HepG2 (cell line): ENCODE results near the gene MYO16. TPM values are rescaled to one million over a fixed set of nuclear protein-coding genes. Genes with fewer than 3 reads are reported as not detected.

Experiments used
- ATAC-seq: fragments of 200-7000 bp; cut with Tn5 transposase; 3 replicates; pipeline ENCODE4 v1.9.1; 2020; ENCODE audit warnings: mild to moderate bottlenecking, moderate library complexity
- BruUV-seq: library from RNA; stranded (reverse); fragments of 400-500 nt; replicated peaks from 2 replicates; lab custom pipeline; 2021; lab: Mats Ljungman, UMichigan
- CTCF ChIA-PET: fragments of 300-600 bp; formaldehyde crosslinking; extraction: SDS; loops from one replicate; lab custom pipeline; 2021; ENCODE audit warnings: low total read pairs, inconsistent platforms, low intra/inter-chr PET ratio; lab: Yijun Ruan, JAX
- POLR2A ChIA-PET: fragments of 350-600 bp; sonication (Branson Sonifier 250); formaldehyde crosslinking; loops from one replicate; lab custom pipeline; 2020; ENCODE audit warnings: antibody characterized with exemption, inconsistent platforms; lab: Yijun Ruan, JAX
- DNase-seq: peaks from one replicate; pipeline ENCODE4 v3.0.0-alpha.2; 2015; ENCODE audit warnings: low spot score
- FAIRE-seq: peaks from 3 replicates; lab custom pipeline; 2011; peaks lifted over from hg19 to GRCh38; lab: Jason Lieb, UNC
- H2AFZ ChIP-seq: one replicate; pipeline ENCODE4 v1.6.1; 2011; ENCODE audit warnings: low read length, inconsistent platforms
- H3K27ac ChIP-seq: fragments of 300-600 bp; 3 replicates; pipeline ENCODE4 v1.8.0; 2011; ENCODE audit warnings: mixed run types, mild to moderate bottlenecking, mixed read lengths, low read length, inconsistent platforms; ENCODE audit not compliant: insufficient read depth; ENCODE audit errors: extremely low read length
- H3K27me3 ChIP-seq, 2 experiments: fragments of 200-600 bp in 1 of 2; 2 replicates in 1 of 2; 3 replicates in 1 of 2; pipeline versions ENCODE4 v1.6.0 to v1.8.0; 2011; ENCODE audit warnings: low read length in 2 of 2, mild to moderate bottlenecking in 2 of 2, moderate library complexity in 2 of 2, inconsistent platforms in 1 of 2; ENCODE audit not compliant: insufficient read depth in 2 of 2, control insufficient read depth in 1 of 2
- H3K36me3 ChIP-seq, 2 experiments: fragments of 200-600 bp in 1 of 2; replicated peaks in 1 of 2; 2 replicates in 1 of 2; 3 replicates in 1 of 2; pipeline versions ENCODE4 v1.5.1 to v1.8.0; 2011; ENCODE audit warnings: low read length in 2 of 2, inconsistent platforms in 1 of 2; ENCODE audit not compliant: insufficient read depth in 2 of 2, control insufficient read depth in 1 of 2
- H3K4me1 ChIP-seq: 2 replicates; pipeline ENCODE4 v1.5.1; 2012; ENCODE audit warnings: low read length, inconsistent platforms; ENCODE audit not compliant: insufficient read depth
- H3K4me2 ChIP-seq: 2 replicates; pipeline ENCODE4 v1.6.0; 2011; ENCODE audit warnings: low read depth, low read length, inconsistent platforms
- H3K4me3 ChIP-seq, 3 experiments: fragments of 200-600 bp in 1 of 3; sonication (generic), shearing (Covaris generic) in 1 of 3; replicated peaks in 1 of 3; 2 replicates each; pipeline ENCODE4 v1.5.1; 2011 to 2016; ENCODE audit warnings: low read length in 3 of 3, inconsistent platforms in 2 of 3, low read depth in 2 of 3, mild to moderate bottlenecking in 2 of 3, control low read depth in 1 of 3, mixed read lengths in 1 of 3; ENCODE audit not compliant: insufficient read depth in 1 of 3
- H3K79me2 ChIP-seq: one replicate; pipeline ENCODE4 v1.6.1; 2011; ENCODE audit warnings: low read length, inconsistent platforms; ENCODE audit not compliant: insufficient read depth
- H3K9ac ChIP-seq: 2 replicates; pipeline ENCODE4 v1.6.0; 2011; ENCODE audit warnings: mild to moderate bottlenecking, low read depth, low read length, inconsistent platforms; ENCODE audit not compliant: insufficient read depth
- H3K9me3 ChIP-seq: 2 replicates; pipeline ENCODE4 v1.5.1; 2012; ENCODE audit warnings: mild to moderate bottlenecking, low read length
- H4K20me1 ChIP-seq: 2 replicates; pipeline ENCODE4 v1.6.0; 2011; ENCODE audit warnings: inconsistent platforms, mild to moderate bottlenecking, low read length, moderate library complexity; ENCODE audit not compliant: insufficient read depth
- AGO2 ChIP-seq: fragments of 200-400 bp; formaldehyde crosslinking; optimal IDR thresholded peaks from 2 replicates; pipeline ENCODE3; 2017; ENCODE audit warnings: mild to moderate bottlenecking, low read depth, low read length, moderate library complexity
- KIAA2018 ChIP-seq: sonication (generic); formaldehyde crosslinking; IDR thresholded peaks from 2 replicates; pipeline ENCODE4 v1.5.0; 2020; ENCODE audit warnings: mild to moderate bottlenecking, missing genetic modification reagents, borderline replicate concordance
- NFYC ChIP-seq: IDR thresholded peaks from 2 replicates; pipeline ENCODE4 v1.6.1; 2016; ENCODE audit warnings: missing genetic modification reagents, missing compliant biosample characterization
- TCF12 ChIP-seq, 2 experiments: fragments of 450-650 bp in 1 of 2; sonication (generic) in 1 of 2; formaldehyde crosslinking in 1 of 2; IDR thresholded peaks; 2 replicates each; pipeline versions ENCODE4 v1.6.1 to v1.8.0; 2017 to 2022; ENCODE audit warnings: antibody characterized with exemption in 1 of 2, mild to moderate bottlenecking in 1 of 2, missing genetic modification reagents in 1 of 2, moderate library complexity in 1 of 2
- TFDP2 ChIP-seq: sonication (generic); formaldehyde crosslinking; IDR thresholded peaks from 2 replicates; pipeline ENCODE4 v1.4.0; 2020; ENCODE audit warnings: missing genetic modification reagents
- ZSCAN30 ChIP-seq: sonication (generic); formaldehyde crosslinking; IDR thresholded peaks from 2 replicates; pipeline ENCODE4 v1.5.0; 2020; ENCODE audit warnings: mild to moderate bottlenecking, missing genetic modification reagents
- ZZZ3 ChIP-seq: sonication (generic); formaldehyde crosslinking; IDR thresholded peaks from 2 replicates; pipeline ENCODE4 v1.4.0; 2020; ENCODE audit warnings: missing genetic modification reagents, mild to moderate bottlenecking, borderline replicate concordance
- WGBS: methylation state at CpG from one replicate; pipeline ENCODE4 v1.1.6; 2017; ENCODE audit warnings: low lambda C conversion rate; 5-methylcytosine and 5-hydroxymethylcytosine counted together
- in situ Hi-C: cut with HindIII; loops from 2 replicates; pipeline ENCODE4 v1.10.0; 2017; ENCODE audit warnings: low pct_unique_long_range_greater_than_20kb; ENCODE audit not compliant: extremely low pct_ligation_motif_present
- intact Hi-C: fragments of 100-400 bp; cut with micrococcal nuclease; formaldehyde crosslinking; loops from one replicate; pipeline ENCODE4 v1.10.0; 2022; ENCODE audit not compliant: unreplicated experiment
- polyA plus RNA-seq, 8 experiments: library from polyadenylated mRNA; depleted of rRNA in 3 of 8; stranded (reverse) in 7 of 8; unstranded in 1 of 8; fragments of >200 nt; fragmentation: Illumina TruSeq in 4 of 8; extraction: Trizol in 4 of 8; gene quantifications; 2 replicates each; pipeline versions ENCODE4 v1.2.1 to v1.2.3, GENCODE V29; 2011 to 2016; ENCODE audit warnings: low read depth in 4 of 8, missing spikeins in 1 of 8, mixed read lengths in 1 of 8; ENCODE audit not compliant: insufficient read depth in 1 of 8
- total RNA-seq, 5 experiments: library from RNA; depleted of rRNA; stranded (reverse); fragments of >200 nt; fragmentation: Illumina TruSeq; extraction: Trizol; gene quantifications; 2 replicates each; pipeline ENCODE4 v1.2.3, GENCODE V29; 2016; ENCODE audit warnings: low read depth in 1 of 5
- TF ChIP-seq, protein P1 (sequence below): sonication (generic); formaldehyde crosslinking; IDR thresholded peaks from 2 replicates; pipeline ENCODE4 v1.5.1; 2020; ENCODE audit warnings: mild to moderate bottlenecking, missing genetic modification reagents, moderate library complexity
- TF ChIP-seq, protein P2 (sequence below): sonication (generic); formaldehyde crosslinking; conservative IDR thresholded peaks from 2 replicates; pipeline ENCODE4 v1.4.0; 2020; ENCODE audit warnings: missing genetic modification reagents

Gene MYO16
- total and polyA plus RNA-seq, 2 of the 13 experiments (the other 11 are each of a cell fraction or from before 2014, with no cell fraction given): not detected

DNA sequence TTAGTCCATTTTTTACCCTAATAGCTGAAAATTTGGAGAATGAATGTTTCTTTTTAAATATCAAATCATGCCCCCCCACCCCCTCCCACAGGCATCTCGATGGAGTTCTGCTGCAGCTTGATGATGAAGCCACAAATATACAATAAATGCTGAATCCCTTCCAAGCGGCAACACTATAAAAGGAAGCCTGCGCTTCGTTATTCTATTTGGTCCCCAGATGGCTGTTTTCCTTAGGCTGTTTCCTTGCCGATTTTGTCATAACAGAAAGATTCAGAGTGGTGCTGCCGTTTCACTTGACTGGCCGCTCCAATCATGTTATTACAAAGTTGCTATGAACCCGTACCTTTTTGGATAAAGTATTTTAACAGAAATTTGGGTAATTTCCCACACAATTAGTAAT lies 79.5 kb downstream of the MYO16 start (continued):
- TF ChIP-seq, protein P1, sequence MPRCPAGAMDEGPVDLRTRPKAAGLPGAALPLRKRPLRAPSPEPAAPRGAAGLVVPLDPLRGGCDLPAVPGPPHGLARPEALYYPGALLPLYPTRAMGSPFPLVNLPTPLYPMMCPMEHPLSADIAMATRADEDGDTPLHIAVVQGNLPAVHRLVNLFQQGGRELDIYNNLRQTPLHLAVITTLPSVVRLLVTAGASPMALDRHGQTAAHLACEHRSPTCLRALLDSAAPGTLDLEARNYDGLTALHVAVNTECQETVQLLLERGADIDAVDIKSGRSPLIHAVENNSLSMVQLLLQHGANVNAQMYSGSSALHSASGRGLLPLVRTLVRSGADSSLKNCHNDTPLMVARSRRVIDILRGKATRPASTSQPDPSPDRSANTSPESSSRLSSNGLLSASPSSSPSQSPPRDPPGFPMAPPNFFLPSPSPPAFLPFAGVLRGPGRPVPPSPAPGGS (CRISPR knock-in tag): no peak
- TF ChIP-seq, all 625 proteins: peak for 0

- H3K27ac ChIP-seq: no peak overlapping the region
- no peak overlapping the region for H2AFZ ChIP-seq
- no TSS peak for BruUV-seq
- no peak overlapping the region for H3K9ac ChIP-seq
- ChIA-PET CTCF (no interaction called here), POLR2A (no interaction called here)
- H3K4me3 ChIP-seq: no peak overlapping the region
- 36% methylated on average over 6 of the region's 6 CpGs for WGBS
- peaks cover 7% of the 10 kb centered on the region; the same call in 1 of the 2 replicates for H3K9me3 ChIP-seq
- no peak for FAIRE-seq
- H3K27me3 ChIP-seq: 0 out of 5 replicates have a peak, but pooled peaks cover 0 to 1% of the 10 kb centered on the region in 2 experiments
- H3K36me3 ChIP-seq: no peaks in the 10 kb centered on the region
- no peaks in the 10 kb centered on the region for H4K20me1 ChIP-seq
- in situ Hi-C loops (no loop called here), intact Hi-C loops (no loop called here)
- no peaks in the 10 kb centered on the region for H3K4me1 ChIP-seq
- H3K4me2 ChIP-seq: no peak overlapping the region
- no peak for DNase-seq
- no peaks in the 10 kb centered on the region for H3K79me2 ChIP-seq
- no peak for ATAC-seq
- TF ChIP-seq KIAA2018 (CRISPR knock-in tag) (no peak), ZSCAN30 (no peak), AGO2 (no peak), TCF12 (IDR thresholded peaks at IDR 0.05) (no peak), TCF12 (CRISPR knock-in tag; IDR thresholded peaks at IDR 0.05) (no peak), TFDP2 (CRISPR knock-in tag) (no peak), NFYC (CRISPR knock-in tag) (no peak), ZZZ3 (CRISPR knock-in tag) (no peak)
- TF ChIP-seq, protein P2, sequence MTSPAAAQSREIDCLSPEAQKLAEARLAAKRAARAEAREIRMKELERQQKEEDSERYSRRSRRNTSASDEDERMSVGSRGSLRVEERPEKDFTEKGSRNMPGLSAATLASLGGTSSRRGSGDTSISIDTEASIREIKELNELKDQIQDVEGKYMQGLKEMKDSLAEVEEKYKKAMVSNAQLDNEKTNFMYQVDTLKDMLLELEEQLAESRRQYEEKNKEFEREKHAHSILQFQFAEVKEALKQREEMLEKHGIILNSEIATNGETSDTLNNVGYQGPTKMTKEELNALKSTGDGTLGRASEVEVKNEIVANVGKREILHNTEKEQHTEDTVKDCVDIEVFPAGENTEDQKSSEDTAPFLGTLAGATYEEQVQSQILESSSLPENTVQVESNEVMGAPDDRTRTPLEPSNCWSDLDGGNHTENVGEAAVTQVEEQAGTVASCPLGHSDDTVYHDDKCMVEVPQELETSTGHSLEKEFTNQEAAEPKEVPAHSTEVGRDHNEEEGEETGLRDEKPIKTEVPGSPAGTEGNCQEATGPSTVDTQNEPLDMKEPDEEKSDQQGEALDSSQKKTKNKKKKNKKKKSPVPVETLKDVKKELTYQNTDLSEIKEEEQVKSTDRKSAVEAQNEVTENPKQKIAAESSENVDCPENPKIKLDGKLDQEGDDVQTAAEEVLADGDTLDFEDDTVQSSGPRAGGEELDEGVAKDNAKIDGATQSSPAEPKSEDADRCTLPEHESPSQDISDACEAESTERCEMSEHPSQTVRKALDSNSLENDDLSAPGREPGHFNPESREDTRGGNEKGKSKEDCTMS (CRISPR knock-in tag): no peak
Observed at GRCh38 chr13:108711386-108711785, 82.0 kb downstream of the MYO16 start.
